NCI-H226 (cell line): ENCODE results near the gene OR13A1.
"Not testable (repeated sequence)": the region's sequence is repeated elsewhere in the genome, so short reads cannot be mapped to it uniquely, and the experiment has no call there.

Experiments used
- DNase-seq: peaks from one replicate; pipeline ENCODE4 v3.0.0-alpha.2; 2015

The OR13A1 gene

GRCh38 chr10:45315508-45315907 lies at the start of gene OR13A1:
OR13A1 (minus strand) TSS chr10:45315608; CDS start chr10:45304422, 11,186 bp downstream.
- no peak for DNase-seq

- DNase-seq: not testable (repeated sequence)
Measured at GRCh38 chr10:45361983-45362799, 46.8 kb upstream of the OR13A1 start.

GRCh38 chr10:45358961-45359360 lies 43.6 kb upstream of the OR13A1 start:
- DNase-seq: not testable (repeated sequence)

GRCh38 chr10:45355494-45355893 lies 40.1 kb upstream of the OR13A1 start:
- no peak for DNase-seq

GRCh38 chr10:45354261-45354660 lies 38.9 kb upstream of the OR13A1 start:
- DNase-seq: no peak

GRCh38 chr10:45353186-45353585 lies 37.8 kb upstream of the OR13A1 start:
- DNase-seq: no peak

GRCh38 chr10:45348196-45348765 lies 32.9 kb upstream of the OR13A1 start:
- not testable (repeated sequence) for DNase-seq

- not testable (repeated sequence) for DNase-seq
Measured at GRCh38 chr10:45347464-45347863, 32.1 kb upstream of the OR13A1 start.

GRCh38 chr10:45346652-45347335 lies 31.4 kb upstream of the OR13A1 start:
- not testable (repeated sequence) for DNase-seq

- DNase-seq: not testable (repeated sequence)
Measured at GRCh38 chr10:45340420-45340819, 25.0 kb upstream of the OR13A1 start.

- no peak for DNase-seq
Measured at GRCh38 chr10:45339894-45340293, 24.5 kb upstream of the OR13A1 start.

GRCh38 chr10:45331824-45332223 lies 16.4 kb upstream of the OR13A1 start:
- DNase-seq: not testable (repeated sequence)

- DNase-seq: not testable (repeated sequence)
Measured at GRCh38 chr10:45326864-45327263, 11.5 kb upstream of the OR13A1 start.

GRCh38 chr10:45325116-45325515 lies 9.7 kb upstream of the OR13A1 start:
- no peak for DNase-seq

GRCh38 chr10:45319702-45320101 lies 4.3 kb upstream of the OR13A1 start:
- no peak for DNase-seq

GRCh38 chr10:45313264-45313873 lies 2.0 kb downstream of the OR13A1 start:
- DNase-seq: no peak

- no peak for DNase-seq
Measured at GRCh38 chr10:45308707-45309106, 6.7 kb downstream of the OR13A1 start.

GRCh38 chr10:45302573-45302972 lies 12.8 kb downstream of the OR13A1 start:
- no peak for DNase-seq

GRCh38 chr10:45298341-45298955 lies 17.0 kb downstream of the OR13A1 start:
- DNase-seq: not testable (repeated sequence)

- DNase-seq: no peak
Measured at GRCh38 chr10:45294681-45295080, 20.7 kb downstream of the OR13A1 start.

- no peak for DNase-seq
Measured at GRCh38 chr10:45286980-45287379, 28.4 kb downstream of the OR13A1 start.

GRCh38 chr10:45282061-45282460 lies 33.3 kb downstream of the OR13A1 start:
- DNase-seq: no peak
